GM18498 (cell line): ENCODE measurements around the gene LPCAT2.

Experiments used
- ATAC-seq: cut with Tn5 transposase; IDR thresholded peaks from one replicate; pipeline ENCODE4 v1.9.1; 2021; ENCODE audit warnings: mild to moderate bottlenecking, moderate library complexity; ENCODE audit not compliant: unreplicated experiment

The LPCAT2 gene

DNA sequence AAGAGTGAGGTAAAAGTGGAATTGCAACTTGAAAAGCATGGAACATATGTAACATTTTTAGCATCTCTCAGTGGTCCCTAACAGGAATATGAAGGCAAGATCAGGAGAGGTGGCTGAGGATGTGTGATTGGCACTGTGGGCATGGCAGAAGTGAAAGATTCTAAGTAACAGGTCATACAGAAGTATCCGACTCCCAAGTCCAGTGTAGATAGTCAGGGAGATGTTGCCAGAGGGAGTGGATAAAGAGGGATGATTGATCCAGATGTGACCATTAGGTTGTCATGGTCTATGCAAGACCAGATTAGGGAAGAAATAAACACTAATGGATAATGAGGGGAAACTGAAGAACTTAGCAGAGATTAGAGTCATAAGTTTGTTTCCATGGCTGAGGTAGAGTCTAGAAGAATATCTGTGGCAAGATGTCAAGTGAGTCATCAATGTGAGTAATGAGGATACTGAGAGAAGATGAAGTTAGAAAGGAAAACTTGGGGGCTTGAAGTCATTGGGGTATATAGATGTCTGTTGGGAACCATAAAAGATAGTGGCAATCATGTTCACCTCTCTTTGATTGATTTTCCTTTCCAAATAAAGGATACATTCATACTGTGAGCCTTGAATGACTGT, 33.7 kb downstream of the LPCAT2 start:
- no peak for ATAC-seq

DNA sequence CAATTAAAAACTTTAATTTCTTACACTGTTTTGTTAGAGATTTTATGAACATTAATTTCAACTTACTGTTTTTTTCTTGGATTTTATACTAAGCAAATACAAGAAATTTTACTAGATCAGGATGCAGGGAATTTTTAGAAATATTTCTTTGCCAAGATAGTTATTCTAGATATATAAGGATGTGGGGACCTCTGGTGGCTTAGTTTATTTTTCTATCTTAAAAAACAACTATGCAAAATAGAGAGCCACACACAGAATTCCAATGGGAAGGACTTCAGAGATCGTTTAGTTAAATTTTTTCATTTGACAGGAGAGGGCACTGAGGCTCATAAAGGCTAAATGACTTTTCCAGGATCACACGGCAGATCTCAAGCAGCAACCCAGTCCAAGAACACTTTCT, 34.6 kb downstream of the LPCAT2 start:
- no peak for ATAC-seq

DNA sequence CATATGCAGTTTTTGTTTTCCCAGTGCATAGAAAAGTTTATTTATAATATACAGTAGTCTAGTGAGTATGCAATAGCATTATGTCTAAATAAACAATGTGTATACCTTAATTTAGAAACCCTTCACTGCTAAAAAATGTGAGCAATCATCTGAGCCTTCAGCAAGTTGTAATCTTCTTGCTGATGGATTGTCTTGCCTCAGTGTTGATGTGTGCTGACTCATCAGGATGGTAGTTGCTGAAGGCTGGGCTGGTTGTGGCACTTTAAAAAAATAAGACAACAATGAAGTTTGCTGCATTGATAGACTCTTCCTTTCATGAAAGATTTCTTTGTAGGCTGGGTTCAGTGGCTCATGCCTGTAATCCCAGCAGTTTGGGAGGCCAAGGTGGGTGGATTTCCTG, 43.7 kb downstream of the LPCAT2 start:
- ATAC-seq = no peak

DNA sequence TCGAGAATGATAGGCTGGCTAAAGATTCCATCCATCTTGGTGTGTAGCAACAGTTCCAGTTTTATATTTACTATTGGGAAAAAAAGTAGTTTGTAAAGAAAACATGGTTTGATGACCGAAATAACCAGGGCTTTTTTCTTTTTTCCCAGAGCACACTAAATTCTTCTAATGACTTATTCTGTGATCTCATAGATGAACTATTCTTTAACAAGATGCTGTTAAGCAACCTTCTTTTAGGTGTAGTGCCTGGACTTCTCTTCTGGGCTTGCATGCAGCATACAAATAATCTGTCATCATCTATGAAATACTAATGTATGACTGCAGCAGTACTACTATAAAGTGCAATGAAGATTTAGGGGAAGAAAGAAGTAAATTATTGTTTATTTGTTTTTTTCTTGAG, 46.6 kb downstream of the LPCAT2 start:
- no peak for ATAC-seq

DNA sequence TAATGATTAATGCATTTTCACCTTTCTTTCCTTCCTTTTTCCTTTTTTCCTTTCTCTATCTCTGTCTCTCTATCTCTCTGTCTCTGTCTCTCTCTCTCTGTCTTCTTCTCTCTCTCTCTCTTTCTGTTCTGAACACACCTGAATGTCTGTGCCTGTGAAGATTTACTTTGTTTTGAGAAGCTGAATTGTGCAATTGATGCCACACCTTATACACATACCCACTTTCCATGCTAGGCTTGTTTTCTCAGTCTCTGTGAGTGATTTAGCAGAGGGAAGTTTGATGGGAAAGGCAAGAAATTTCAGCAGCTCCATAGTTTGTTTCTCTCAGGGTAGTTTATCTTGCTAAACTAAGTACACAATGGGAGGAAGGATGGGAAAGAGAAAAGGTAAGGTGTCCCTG, 48.3 kb downstream of the LPCAT2 start:
- no peak for ATAC-seq

DNA sequence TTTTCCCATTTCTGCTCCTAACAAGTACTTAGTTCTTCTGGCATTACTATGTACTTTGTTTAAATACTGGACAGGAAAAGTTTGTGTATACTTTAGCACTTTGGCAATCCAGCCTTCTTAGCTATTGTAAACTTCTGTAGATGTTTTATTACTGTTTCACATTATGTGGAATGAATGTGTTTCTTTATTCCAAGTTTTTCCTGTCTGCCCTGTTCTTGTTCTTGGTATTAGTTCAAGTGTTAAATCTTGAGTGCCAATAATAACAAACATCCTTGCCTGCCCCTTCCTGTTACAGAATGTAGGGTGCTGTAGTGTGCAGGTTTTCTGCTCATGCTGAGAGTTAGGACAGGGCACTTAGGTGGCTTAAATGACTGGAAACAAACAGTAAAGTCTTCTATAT, 50.4 kb downstream of the LPCAT2 start:
- no peak for ATAC-seq

DNA sequence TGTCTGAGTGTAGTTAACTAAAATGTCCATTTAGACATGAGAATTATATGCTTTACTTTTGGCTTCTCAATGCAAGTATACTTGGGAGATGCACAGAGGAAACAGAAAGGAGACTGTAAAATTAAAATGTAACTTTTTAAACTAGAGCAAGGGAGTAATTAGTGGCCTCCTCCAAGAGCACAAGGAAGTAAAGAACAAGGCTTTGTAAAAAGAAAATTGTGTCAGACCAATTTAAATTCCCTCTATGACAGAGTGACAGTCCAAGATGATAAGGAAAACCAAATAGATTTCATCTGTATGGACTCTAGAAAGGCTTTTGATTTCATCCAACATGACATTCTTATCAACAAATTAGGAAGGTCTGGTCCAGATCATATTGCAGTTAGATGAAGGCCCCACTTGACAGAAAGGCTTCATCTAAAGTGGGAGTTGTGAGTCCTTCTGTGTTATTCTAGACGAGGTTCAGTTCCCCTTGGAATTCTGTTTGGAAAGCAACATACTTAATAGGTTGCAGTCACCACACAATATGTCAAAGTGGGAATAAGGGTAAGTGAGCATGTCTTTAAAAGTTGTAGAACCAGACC, 51.2 kb downstream of the LPCAT2 start:
- ATAC-seq = no peak

DNA sequence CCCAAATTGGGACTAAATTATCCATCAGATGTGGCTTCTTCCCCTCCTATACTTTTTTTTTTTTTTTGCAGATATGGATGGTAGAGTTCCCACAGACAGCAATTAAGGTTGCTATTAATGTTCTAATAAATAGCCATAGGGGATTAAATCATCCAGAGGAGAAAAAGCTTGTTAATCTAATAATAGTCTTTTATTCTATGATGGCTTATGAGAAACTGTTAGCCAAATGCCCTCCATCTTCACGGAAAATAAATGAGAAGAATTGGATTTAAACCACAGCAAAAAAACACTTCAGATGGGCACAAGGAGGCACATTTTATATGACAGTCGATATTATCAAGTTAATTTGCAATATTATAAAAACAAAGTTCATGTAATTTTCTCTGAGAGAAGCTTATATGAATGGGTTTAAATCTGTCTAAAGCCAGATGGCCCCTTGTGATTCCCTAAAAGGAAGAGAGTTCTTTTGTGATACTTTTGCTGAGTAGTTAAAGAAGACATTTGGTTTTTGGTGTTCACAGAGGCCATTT, 52.5 kb downstream of the LPCAT2 start:
- ATAC-seq = no peak

DNA sequence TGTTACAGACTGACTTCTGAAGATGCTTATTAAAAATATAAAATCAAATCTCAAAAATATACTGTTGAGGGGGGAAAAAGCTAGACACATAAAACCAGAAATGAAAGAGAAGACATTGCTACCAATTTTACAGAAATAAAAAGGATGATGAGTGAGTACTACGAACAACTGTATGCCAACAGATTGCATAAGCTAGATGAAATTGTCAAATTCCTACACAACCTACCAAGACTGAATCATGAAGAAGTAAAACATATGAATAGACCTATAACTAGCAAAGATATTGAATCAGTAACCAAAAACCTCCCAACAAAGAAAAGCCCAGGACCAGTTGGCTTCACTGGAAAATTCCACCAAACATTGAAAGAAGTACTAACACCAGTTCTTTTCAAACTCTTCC, 54.1 kb downstream of the LPCAT2 start:
- no peak for ATAC-seq

DNA sequence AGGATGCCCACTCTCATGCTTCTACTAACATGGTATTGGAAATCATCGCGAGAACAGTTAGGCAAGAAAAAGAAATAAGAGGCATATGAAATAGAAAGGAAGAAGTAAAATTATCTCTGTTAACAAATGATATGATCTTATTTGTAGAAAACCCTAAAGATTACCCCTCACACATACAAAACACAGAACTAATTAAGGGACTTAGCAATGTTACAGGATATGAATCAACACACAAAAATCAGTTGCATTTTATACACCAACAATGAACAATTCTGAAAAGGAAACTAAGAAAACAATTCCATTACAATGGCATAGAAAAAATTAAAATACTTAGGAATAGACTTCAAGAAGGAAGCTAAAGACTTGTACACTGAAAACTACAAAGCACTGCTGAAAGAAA, 54.9 kb downstream of the LPCAT2 start:
- no peak for ATAC-seq

DNA sequence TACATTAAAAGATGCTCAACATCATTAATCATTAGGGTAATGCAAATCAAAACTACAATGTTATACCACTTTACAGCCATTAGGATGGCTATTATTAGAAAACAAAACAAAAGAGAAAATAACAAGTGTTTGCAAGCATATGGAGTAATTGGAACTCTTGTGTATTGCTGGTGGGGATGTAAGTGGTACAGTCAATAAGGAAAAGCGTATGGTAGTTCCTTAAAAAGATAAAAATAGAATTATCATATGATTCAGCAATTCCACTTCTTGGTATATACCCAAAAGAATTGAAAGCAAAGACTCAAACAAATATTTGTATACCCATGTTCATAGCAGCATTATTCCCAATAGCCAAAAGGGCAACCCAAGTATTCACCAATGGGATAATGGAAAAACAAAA, 56.2 kb downstream of the LPCAT2 start:
- no peak for ATAC-seq

DNA sequence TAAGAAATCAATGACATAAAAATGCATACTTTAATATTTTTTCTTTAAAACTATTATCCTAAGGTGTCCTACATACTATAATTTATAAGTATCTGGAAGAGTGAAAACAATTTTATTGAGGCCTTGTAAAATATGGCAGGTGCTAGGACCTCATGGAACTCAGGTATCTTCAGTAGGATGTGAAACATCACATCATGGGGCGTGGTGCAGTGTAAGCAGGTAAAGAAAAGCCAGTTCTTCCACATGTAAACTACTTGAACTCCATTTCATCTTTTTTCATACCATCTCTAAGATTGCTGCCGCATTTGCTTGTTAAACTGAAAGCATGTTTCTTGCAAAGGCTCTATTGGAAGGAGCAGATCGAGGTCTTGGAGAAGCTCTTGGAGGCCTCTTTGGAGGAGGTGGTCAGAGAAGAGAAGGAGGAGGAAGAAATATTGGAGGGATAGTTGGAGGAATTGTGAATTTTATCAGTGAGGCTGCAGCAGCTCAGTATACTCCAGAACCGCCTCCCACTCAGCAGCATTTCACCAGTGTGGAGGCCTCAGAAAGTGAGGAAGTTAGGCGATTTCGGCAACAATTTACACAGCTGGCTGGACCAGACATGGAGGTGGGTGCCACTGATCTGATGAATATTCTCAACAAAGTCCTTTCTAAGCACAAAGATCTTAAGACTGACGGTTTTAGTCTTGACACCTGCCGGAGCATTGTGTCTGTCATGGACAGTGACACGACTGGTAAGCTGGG, 57.7 kb downstream of the LPCAT2 start, which contains the start of gene CAPNS2:
TSS of gene CAPNS2 (plus strand) at position 253 of the 744 bp plus-strand sequence. CDS start at position 326, 73 bp downstream.
- no peak for ATAC-seq

DNA sequence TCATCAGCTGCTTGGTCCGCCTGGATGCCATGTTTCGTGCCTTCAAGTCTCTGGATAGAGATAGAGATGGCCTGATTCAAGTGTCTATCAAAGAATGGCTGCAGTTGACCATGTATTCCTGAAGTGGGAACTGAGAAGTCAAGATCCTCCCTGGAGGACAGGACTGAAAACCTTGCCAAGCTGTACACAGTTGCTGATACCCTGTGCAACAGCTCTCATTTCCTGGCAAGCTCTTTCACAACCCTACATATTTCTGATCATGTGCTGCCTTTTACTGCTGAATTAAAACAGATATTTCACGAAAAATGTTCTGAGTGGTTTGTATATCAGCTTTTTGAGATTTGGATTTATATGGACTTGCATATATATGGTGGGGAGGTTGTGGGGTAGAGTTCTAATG, 58.5 kb downstream of the LPCAT2 start:
- ATAC-seq = no peak

DNA sequence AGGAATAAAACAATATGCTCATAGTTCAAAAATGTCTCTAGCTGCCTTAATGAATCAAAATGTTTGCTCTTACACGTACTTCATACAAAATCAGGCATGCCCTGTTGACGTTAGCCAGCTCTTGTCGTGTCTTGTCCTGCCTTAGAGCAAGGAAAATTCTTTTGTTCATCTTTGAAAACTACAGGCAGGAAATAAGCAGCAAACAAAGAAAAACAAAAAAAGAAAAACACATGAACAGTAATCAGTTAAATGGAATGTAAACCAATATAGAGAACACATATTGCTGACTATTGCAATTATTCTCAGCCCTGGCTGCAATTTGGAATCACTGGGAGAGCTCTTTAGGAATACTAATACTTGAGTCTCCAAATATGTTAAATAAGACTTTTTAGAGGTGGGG, 59.3 kb downstream of the LPCAT2 start:
- no peak for ATAC-seq

DNA sequence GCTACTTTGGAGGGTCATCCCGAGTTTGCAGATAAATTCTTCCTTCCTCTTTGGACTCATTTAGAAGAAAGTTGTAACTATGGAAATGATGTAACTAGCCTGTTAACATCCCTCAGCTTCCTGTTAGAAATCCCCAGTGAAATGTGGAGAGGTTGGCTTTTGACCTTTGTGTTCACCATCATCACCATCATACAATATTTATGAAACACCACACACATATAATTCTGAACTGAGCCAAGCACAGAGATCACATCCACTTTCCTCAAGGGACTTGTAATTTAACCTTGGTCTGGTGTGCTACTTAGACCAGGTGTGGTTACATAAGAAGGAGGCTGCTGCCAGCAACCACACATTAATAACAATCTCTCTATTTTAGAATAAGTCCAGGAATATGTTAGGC, 60.2 kb downstream of the LPCAT2 start:
- no peak for ATAC-seq

DNA sequence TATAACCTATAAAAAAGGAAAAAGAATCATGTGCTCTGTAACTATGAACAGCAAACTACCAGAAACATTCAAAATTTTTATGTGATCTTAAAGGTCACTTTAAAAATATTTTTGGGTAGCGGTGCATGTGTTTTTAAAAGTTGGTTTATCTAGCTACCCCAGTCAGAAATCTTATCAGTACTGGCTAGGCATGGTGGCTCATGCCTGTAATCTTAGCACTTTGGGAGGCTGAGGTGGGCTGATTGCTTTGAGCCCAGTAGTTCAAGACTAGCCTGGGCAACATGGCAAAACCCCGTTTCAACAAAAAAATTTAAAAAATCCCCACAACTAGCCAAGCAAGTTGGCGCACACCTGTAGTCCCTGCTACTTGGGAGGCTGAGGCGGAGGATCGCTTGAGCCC, 61.3 kb downstream of the LPCAT2 start:
- ATAC-seq = no peak

DNA sequence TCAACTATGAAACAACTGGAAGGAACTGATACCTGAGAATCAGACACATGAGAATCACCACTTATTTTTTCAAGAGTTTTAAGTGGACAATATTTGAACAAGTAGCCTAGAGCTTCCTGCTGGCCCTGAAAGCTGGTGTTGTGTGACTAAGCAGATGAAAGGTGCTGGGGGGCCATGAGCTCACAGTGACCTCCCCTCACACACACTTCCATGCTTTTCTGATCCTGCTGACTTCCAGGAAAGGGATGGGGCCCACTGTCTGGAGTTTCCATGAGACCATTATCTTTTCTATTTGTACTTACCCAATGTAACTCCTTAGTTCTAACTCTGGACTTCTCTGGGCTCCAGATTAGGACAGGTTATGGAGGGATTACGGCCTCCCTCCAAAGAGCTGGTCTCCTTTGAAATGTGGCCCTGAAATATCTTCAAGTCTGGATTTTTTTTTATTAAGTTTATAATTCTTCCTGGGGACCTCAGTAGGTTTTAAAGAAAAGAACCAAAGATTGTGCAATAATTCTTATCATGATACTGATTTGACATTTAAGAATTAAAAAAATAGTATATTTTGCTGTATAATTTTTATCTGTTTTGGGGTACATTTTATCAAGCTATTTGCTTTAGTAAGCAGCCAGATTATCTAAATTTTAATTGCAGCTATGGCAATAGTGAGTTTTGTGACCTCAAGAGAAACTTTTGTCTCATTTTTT, 62.5 kb downstream of the LPCAT2 start:
- no peak for ATAC-seq

DNA sequence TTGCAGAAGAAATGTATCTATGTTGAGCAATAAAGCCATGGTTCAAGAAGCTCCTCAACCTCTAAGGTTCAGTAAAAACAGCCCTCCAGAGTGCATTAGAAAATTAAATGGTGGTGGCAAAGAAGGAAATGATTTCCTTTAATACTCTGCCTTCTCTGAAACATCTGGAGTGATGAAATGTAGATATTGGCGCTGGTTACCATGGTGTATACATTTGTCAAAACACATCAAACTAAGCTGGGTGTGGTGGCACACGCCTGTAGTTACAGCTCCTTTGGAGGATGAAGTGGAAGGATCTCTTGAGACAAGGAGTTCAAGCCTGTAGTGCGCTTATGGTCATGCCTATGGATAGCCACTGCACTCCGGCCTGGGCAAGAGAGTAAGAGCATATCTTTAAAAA, 63.6 kb downstream of the LPCAT2 start:
- no peak for ATAC-seq

DNA sequence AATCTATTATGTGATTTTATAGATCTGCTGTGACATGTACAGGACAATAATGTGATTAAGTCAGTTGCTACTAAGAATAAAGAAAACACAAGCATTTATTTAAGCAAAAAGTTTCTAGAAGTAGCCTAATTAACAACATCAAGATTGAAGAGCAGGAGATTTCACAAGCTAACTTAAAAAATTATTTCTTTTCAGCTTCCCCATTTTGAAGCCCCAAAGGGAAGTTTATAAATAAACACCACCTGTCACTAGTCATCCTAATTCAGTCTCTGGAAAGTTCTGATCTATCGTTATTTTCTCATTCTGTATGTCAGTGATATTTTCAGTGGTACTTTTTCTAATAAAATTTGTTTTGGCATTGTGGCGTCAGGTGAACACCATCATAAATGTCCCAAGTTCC, 65.9 kb downstream of the LPCAT2 start:
- no peak for ATAC-seq

DNA sequence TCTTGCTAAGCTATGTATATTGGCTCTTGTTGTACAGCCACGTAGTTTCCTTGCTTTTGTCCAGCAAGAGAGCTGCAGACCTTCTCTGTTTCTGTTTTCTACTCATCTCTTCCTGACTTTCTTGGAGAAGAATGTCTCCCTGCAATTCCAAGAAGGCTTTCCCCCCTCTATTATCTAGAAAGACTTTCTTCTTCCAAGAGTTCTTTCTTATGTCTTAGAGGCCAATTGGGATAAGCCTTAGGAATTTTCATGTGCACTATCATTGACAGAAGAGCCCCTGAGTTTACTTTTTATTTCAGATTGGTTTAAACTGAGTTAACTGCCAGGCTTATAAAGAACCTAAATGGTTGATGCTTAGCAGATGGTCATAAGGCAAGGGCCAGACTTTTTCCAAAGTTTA, 66.6 kb downstream of the LPCAT2 start:
- ATAC-seq = no peak

DNA sequence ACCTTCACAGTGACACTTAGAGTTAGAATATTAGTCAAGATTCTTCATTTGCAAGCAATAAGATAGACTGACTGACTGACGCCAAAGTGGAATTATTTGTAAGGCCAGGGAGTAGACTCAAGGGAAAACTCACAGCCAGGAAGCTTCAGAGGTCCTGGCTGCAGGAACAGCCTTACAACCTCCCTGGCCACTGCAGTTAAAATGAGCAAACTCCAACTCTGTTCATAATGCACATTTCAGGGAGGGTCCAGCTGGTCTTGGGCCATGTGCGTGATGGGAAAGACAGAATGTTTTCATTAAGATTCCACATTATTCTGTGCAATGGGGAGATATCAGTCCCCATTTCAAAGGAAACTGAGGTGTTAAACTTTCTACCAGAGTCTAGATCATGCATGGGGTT, 67.5 kb downstream of the LPCAT2 start:
- no peak for ATAC-seq

DNA sequence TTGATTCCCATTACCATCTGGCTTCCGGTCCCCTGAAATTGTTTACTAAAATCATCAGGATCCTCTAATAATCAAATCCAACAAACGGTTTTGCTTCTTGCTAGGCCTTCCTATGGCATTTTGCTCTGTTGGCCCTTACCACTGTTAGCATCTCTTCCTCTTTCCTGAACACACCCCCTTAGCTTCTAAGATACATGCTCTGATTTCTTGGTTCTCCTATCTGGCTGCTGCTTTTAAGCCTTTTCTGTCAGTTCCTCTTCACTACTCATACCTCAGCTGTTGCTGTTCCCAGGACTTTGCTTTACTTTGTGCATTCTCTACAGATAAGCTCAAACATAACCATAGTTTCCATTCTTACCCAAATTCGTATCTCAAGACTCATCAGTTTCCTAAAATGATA, 69.0 kb downstream of the LPCAT2 start:
- ATAC-seq = no peak
